Measurements from ENCODE around the gene CHST1.

The CHST1 gene

DNA sequence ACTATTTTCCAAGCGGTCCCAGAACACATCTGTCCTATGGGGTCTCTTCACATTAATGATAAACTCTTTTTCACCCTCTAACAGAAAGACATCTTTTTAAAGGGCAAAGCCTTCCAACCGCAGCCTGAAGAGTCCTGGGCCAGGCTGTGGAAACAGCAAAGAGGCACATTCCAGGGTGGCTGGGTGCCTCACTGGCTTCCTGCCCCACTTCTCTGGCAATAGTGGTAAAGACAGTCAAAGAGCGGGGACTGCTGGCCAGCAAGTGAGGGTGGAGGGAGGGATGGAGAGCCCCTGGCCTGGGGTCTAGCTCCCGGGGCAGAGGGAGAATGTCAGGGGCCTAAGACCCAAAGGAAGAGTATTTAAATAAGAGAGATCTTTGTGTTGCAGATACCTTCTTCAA, 10.2 kb upstream of the CHST1 start:
- in situ Hi-C loops (cut with MboI; ENCODE audit: low sequenced_read_pairs, unreplicated experiment), result no loop called here
- no peak for DNase-seq (ENCODE audit: low spot score)
- TF ChIP-seq, protein P1, sequence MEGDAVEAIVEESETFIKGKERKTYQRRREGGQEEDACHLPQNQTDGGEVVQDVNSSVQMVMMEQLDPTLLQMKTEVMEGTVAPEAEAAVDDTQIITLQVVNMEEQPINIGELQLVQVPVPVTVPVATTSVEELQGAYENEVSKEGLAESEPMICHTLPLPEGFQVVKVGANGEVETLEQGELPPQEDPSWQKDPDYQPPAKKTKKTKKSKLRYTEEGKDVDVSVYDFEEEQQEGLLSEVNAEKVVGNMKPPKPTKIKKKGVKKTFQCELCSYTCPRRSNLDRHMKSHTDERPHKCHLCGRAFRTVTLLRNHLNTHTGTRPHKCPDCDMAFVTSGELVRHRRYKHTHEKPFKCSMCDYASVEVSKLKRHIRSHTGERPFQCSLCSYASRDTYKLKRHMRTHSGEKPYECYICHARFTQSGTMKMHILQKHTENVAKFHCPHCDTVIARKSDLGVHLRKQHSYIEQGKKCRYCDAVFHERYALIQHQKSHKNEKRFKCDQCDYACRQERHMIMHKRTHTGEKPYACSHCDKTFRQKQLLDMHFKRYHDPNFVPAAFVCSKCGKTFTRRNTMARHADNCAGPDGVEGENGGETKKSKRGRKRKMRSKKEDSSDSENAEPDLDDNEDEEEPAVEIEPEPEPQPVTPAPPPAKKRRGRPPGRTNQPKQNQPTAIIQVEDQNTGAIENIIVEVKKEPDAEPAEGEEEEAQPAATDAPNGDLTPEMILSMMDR (IDR thresholded peaks at IDR 0.05; ENCODE audit: borderline replicate concordance, control extremely low read depth, extremely low read depth, insufficient read depth, missing control alignments), result no peak

DNA sequence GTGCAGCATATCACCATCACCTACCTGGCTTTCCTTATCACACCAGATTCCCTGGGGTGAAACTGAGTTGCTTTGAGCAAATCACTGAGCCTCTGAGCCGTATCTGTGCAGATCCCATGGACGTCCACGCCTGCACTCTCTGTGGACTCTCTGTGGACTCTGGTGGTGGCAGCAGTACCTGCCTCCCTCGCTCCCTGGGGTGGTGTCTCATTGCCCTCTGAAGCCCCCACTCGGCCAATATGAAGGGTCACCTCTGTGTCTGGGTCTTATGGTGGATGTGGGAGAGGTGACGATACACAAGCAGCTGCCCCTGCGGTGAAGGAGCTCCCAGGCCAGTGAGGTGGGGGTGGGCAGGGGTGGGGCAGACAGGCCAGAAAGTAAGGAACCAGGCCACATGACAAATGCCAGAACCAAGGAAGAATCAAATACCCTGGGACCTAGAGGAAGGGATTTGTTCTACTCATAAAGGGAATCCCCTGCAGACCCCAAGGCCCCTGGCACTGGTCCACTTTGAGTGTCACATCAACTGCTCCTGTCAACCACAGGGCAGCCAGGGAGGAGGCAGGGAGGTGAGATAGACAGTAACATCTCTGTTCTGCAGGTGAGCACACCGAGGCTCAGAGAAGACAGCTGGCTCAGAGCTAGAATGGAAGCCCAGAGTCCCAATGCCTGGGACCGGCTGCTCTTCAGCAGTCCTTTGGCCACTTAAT, 9.2 kb upstream of the CHST1 start:
- DNase-seq (ENCODE audit: low spot score), result no peak
- TF ChIP-seq, protein P1 (IDR thresholded peaks at IDR 0.05; ENCODE audit: borderline replicate concordance, control extremely low read depth, extremely low read depth, insufficient read depth, missing control alignments), result no peak
- in situ Hi-C loops (cut with MboI; ENCODE audit: low sequenced_read_pairs, unreplicated experiment), result no loop called here

DNA sequence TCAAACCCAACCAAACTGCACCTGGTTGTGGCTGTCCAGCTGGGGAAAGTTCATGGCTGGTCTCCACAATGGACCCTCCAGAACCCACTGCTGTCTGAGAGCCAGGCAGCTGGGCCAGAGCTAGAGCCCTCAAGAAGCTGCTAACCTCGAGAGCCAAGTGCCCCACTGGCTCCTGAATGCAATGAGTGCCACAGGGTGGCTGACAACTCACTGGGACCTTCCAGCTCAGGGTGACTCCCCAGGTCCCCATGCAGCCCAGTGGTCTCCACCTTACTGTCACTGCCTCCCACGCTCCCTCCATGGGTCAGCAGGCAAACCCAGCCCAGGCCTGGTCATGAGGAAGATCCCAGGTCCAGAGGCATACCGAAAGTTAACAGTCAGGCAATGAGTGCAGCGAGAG, 8.0 kb upstream of the CHST1 start:
- DNase-seq (ENCODE audit: low spot score), result no peak
- in situ Hi-C loops (cut with MboI; ENCODE audit: low sequenced_read_pairs, unreplicated experiment), result no loop called here
- TF ChIP-seq, protein P1 (IDR thresholded peaks at IDR 0.05; ENCODE audit: borderline replicate concordance, control extremely low read depth, extremely low read depth, insufficient read depth, missing control alignments), result no peak

DNA sequence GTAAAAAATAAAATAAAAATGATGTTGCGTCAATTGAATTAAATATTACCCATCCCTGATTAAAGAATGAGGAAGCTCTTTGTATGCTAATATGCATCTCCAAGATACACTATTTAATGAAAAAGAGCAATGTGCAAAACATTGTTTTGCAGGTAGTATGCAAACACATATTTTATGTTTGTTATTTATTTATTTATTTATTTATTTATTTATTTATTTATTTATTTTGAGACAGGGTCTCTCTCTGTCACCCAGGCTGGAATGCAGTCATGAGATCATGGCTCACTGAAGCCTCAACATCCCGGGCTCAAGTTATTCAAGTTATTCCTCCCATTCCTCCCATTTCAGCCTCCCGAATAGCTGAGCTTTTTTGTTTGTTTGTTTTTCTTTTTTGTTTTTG, 7.2 kb upstream of the CHST1 start:
- TF ChIP-seq, protein P1 (IDR thresholded peaks at IDR 0.05; ENCODE audit: borderline replicate concordance, control extremely low read depth, extremely low read depth, insufficient read depth, missing control alignments), result no peak
- in situ Hi-C loops (cut with MboI; ENCODE audit: low sequenced_read_pairs, unreplicated experiment), result no loop called here
- no peak for DNase-seq (ENCODE audit: low spot score)

DNA sequence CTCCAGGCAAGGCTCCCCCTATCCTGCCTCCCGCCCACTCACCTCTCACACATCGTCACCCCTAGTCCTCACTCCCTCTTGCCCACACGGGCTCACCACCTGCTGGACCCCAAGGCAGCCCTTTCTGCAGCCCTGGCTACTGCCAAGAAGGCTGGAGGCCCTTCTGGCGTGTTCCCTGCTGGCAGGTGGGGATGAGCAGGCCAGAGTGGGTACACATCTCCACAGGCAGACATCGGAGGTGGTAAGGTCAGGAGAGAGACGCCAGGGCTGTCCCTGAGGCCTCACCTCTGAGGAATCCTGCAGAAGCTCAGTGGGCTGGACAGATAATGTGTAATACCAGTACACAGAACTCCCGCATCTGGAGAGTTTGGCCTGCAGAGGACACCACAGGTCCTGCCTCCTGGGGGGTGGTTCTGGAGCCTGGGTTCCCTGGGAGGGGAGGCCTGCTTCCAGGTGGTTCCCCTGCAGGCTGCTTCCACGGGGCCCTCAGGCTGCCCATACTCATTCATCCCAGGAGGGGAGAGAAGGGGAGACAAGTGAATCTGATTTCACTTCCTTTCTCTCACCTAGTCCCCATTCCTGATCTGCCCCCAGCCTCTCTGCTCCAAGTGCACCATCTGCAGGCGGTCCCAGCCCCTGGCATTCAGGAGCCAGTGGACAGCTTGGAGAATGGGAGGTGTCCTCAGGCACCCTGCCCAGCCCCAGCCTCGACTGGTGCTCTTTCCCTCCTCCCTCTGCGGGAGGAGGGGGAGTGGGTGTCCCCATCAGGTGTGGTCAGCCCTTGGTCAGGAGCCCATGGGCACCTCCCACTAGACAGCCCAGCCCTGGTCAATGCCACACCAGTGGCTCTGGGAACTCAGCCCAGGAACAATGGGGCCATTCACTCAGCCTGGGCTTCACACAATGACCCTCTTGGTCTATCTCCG, 6.1 kb upstream of the CHST1 start:
- in situ Hi-C loops (cut with MboI; ENCODE audit: low sequenced_read_pairs, unreplicated experiment), result no loop called here
- DNase-seq (ENCODE audit: low spot score), result no peak
- TF ChIP-seq, protein P1 (IDR thresholded peaks at IDR 0.05; ENCODE audit: borderline replicate concordance, control extremely low read depth, extremely low read depth, insufficient read depth, missing control alignments), result no peak

DNA sequence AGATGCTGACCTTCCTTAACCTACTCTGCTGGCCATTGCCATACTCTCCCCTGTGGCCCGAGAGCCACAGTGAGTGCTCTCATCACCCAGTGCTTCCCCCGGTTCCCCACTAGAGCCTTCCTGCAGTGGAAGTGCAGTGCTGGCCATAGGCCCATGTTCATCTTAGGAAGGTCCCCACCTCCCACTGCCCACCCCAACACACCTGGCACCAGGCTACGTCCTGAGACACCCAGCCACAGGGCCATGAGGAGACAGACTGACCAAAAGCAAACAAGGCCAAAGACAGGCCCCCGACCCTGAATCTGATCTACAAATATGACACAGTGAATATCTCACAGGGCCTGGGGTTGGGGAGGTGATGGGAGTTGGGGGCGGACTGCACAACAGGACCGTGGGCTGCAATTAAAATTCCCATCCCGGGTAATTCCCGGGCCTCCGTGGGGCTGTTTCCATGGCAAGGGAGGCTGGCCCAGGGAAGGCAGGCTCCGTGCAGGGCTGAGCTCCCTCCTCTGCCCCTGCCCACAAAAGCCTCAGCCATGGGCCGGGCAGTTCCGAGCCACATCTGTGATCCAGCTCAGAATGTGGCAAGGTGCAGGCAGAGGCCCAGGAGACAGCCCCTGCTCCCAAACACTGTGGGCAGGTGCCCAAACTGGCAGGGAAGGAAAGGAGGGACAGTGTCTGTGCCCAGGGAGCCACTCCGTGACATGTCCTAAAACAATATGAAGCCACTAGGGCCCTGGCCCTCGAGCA, 5.1 kb upstream of the CHST1 start:
- TF ChIP-seq, protein P1 (IDR thresholded peaks at IDR 0.05; ENCODE audit: borderline replicate concordance, control extremely low read depth, extremely low read depth, insufficient read depth, missing control alignments), result no peak
- DNase-seq (ENCODE audit: low spot score), result no peak
- in situ Hi-C loops (cut with MboI; ENCODE audit: low sequenced_read_pairs, unreplicated experiment), result no loop called here
